Uterus (tissue), 2 donors: Measurements from ENCODE around the gene PC.

Experiments
- POLR2A ChIP-seq, 2 donors: fragments of 450-650 bp; IDR thresholded peaks; one replicate each; pipeline ENCODE4 v1.6.1; 2016; ENCODE audit warnings: antibody characterized with exemption in 2 of 2, mild to moderate bottlenecking in 1 of 2, moderate library complexity in 1 of 2
- TF ChIP-seq, protein P1 (sequence below), 4 experiments: fragments of 200-600 bp in 2 of 4; fragments of 450-650 bp in 2 of 4; sonication (generic) in 2 of 4; IDR thresholded peaks; one replicate each; pipeline ENCODE4 v1.5.1; 2016 to 2019; ENCODE audit warnings: antibody characterized with exemption in 4 of 4, mild to moderate bottlenecking in 2 of 4, moderate library complexity in 1 of 4

GRCh38 chr11:66957971-66958231 is 282 bp downstream of the PC start:
- TF ChIP-seq, protein P1, sequence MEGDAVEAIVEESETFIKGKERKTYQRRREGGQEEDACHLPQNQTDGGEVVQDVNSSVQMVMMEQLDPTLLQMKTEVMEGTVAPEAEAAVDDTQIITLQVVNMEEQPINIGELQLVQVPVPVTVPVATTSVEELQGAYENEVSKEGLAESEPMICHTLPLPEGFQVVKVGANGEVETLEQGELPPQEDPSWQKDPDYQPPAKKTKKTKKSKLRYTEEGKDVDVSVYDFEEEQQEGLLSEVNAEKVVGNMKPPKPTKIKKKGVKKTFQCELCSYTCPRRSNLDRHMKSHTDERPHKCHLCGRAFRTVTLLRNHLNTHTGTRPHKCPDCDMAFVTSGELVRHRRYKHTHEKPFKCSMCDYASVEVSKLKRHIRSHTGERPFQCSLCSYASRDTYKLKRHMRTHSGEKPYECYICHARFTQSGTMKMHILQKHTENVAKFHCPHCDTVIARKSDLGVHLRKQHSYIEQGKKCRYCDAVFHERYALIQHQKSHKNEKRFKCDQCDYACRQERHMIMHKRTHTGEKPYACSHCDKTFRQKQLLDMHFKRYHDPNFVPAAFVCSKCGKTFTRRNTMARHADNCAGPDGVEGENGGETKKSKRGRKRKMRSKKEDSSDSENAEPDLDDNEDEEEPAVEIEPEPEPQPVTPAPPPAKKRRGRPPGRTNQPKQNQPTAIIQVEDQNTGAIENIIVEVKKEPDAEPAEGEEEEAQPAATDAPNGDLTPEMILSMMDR (IDR thresholded peaks at IDR 0.05): no peak
- TF ChIP-seq POLR2A (IDR thresholded peaks at IDR 0.05): no peak
